A673 (cell line): ENCODE measurements around the gene RRAGB. TPM values are rescaled to one million over a fixed set of nuclear protein-coding genes. Genes with fewer than 3 reads are reported as not detected.
"Not testable (repeated sequence)": the region's sequence is repeated elsewhere in the genome, so short reads cannot be mapped to it uniquely, and the experiment has no call there.

ENCODE experiments used
- BruUV-seq: library from RNA; stranded (reverse); fragments of 400-500 nt; replicated peaks from 2 replicates; lab custom pipeline; 2021; lab: Mats Ljungman, UMichigan
- CTCF ChIA-PET: fragments of 300-600 bp; sonication (Branson Sonifier 250); formaldehyde crosslinking; loops from one replicate; lab custom pipeline; 2022; ENCODE audit warnings: antibody characterized with exemption; lab: Charles Lee
- POLR2A ChIA-PET: fragments of 300-600 bp; sonication (Branson Sonifier 250); formaldehyde crosslinking; loops from one replicate; lab custom pipeline; 2022; ENCODE audit warnings: antibody characterized with exemption; ENCODE audit not compliant: low non-redundant PET; lab: Charles Lee
- DNase-seq: peaks from one replicate; pipeline ENCODE4 v3.0.0-alpha.2; 2015; ENCODE audit warnings: low spot score
- H3K27ac ChIP-seq: fragments of 200-600 bp; sonication (generic); 2 replicates; pipeline ENCODE4 v1.5.1; 2016; ENCODE audit warnings: mixed run types, low read depth, mild to moderate bottlenecking, mixed read lengths, antibody characterized with exemption, low read length; ENCODE audit not compliant: poor library complexity, severe bottlenecking
- H3K27me3 ChIP-seq: fragments of 200-600 bp; sonication (generic); replicated peaks from 2 replicates; pipeline ENCODE4 v1.6.1; 2017; ENCODE audit warnings: mixed run types, low read depth, mild to moderate bottlenecking, mixed read lengths, antibody characterized with exemption, low read length; ENCODE audit not compliant: insufficient read depth, poor library complexity
- H3K36me3 ChIP-seq: fragments of 200-600 bp; sonication (generic); 2 replicates; pipeline ENCODE4 v1.6.1; 2016; ENCODE audit warnings: mixed run types, mild to moderate bottlenecking, mixed read lengths, antibody characterized with exemption, low read length; ENCODE audit not compliant: insufficient read depth, poor library complexity, severe bottlenecking
- H3K4me1 ChIP-seq: fragments of 200-600 bp; sonication (generic); 2 replicates; pipeline ENCODE4 v1.6.1; 2017; ENCODE audit warnings: mixed run types, mild to moderate bottlenecking, mixed read lengths, antibody characterized with exemption, low read length; ENCODE audit not compliant: insufficient read depth, poor library complexity, severe bottlenecking
- H3K4me3 ChIP-seq: fragments of 200-600 bp; sonication (generic); 2 replicates; pipeline ENCODE4 v1.5.1; 2016; ENCODE audit warnings: low read depth, mixed run types, mild to moderate bottlenecking, mixed read lengths, low read length; ENCODE audit not compliant: poor library complexity, severe bottlenecking
- H3K9me3 ChIP-seq: fragments of 200-600 bp; sonication (generic); 2 replicates; pipeline ENCODE4 v1.6.1; 2016; ENCODE audit warnings: mixed run types, low read depth, mild to moderate bottlenecking, mixed read lengths, antibody characterized with exemption, low read length; ENCODE audit not compliant: poor library complexity, severe bottlenecking
- EZH2 ChIP-seq: fragments of 200-600 bp; sonication (generic); IDR thresholded peaks from 2 replicates; pipeline ENCODE4 v1.6.1; 2017; ENCODE audit warnings: borderline replicate concordance, low read depth, mild to moderate bottlenecking, mixed read lengths, antibody characterized with exemption, low read length; ENCODE audit not compliant: poor library complexity, severe bottlenecking
- intact Hi-C: fragments of 100-400 bp; cut with micrococcal nuclease; formaldehyde crosslinking; loops from one replicate; pipeline ENCODE4 v1.10.0; 2022; ENCODE audit not compliant: unreplicated experiment
- total RNA-seq: library from RNA; stranded (reverse); gene quantifications from 2 replicates; pipeline ENCODE4 v1.2.3, GENCODE V29; 2021
- TF ChIP-seq, protein P1 (sequence below): fragments of 300-800, 200-600 bp; sonication (generic); conservative IDR thresholded peaks from 2 replicates; pipeline ENCODE4 v1.5.1; 2017; ENCODE audit warnings: low read depth, mild to moderate bottlenecking, antibody characterized with exemption, low read length, moderate library complexity, mixed read lengths

Gene RRAGB
- total RNA-seq, 1 experiment from 2014 or later, result 15.7 TPM

DNA sequence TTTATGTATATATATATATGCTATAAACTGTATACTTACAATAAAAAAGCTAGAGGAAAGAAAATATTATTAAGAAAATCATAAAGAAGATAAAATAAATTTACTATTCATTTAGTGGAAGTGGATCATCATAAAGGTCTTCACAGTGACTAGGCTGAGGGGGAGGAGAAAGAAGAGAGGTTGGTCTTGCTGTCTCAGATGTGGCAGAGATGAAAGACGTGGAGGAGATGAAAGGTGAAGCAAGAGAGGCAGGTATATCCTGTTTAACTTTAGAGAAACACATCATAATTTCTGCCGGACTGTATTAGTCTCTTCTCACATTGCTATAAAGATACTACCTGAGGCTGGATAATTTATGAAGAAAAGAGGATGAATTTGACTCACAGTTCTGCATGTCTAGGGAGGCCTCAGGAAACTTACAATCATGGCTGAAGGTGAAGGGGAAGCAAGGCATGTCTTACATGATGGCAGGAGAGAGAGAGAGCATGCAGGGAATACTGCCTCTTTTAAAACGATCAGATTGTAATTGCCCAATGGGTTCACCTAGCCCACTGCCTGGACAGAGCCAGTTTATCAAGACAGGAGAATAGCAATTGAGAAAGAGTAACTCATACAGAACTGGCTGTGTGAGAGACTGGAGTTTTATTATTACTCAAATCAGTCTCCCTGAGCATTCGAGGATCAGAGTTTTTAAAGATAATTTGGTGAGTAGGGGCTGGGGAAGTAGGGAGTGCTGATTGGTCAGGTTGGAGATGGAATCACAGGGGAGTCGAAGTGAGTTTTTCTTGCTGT lies 22.1 kb upstream of the RRAGB start:
- Histone ChIP-seq H3K4me3 (no peak overlapping the region), H3K9me3 (no peaks in the 10 kb centered on the region), H3K36me3 (no peaks in the 10 kb centered on the region), H3K4me1 (no peaks in the 10 kb centered on the region), H3K27me3 (no peaks in the 10 kb centered on the region), H3K27ac (no peak overlapping the region)
- TF ChIP-seq EZH2, result no peak
- TF ChIP-seq, protein P1, sequence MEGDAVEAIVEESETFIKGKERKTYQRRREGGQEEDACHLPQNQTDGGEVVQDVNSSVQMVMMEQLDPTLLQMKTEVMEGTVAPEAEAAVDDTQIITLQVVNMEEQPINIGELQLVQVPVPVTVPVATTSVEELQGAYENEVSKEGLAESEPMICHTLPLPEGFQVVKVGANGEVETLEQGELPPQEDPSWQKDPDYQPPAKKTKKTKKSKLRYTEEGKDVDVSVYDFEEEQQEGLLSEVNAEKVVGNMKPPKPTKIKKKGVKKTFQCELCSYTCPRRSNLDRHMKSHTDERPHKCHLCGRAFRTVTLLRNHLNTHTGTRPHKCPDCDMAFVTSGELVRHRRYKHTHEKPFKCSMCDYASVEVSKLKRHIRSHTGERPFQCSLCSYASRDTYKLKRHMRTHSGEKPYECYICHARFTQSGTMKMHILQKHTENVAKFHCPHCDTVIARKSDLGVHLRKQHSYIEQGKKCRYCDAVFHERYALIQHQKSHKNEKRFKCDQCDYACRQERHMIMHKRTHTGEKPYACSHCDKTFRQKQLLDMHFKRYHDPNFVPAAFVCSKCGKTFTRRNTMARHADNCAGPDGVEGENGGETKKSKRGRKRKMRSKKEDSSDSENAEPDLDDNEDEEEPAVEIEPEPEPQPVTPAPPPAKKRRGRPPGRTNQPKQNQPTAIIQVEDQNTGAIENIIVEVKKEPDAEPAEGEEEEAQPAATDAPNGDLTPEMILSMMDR, result no peak
- BruUV-seq, result no TSS peak
- no peak for DNase-seq
- CTCF ChIA-PET, result no interaction called here
- POLR2A ChIA-PET, result no interaction called here
- intact Hi-C loops, result no loop called here

DNA sequence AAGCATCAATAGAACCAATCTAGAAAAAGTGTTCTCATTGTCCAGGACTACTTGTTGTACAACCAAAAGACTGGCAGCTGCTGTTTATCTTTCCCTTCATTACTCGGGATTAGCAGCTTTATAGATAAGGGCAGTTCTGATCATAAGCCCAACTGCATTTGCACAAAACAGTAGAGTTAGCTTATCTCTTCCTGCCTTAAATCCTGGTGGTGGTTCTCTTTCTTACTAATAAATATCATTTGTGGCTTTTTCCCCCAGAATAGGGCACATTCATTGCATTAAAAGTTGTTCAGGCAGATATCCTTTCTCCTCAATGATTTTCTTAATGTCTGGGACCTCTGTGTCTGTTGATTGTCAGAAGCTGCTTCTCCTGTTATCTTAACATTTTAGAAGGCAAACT lies 20.2 kb upstream of the RRAGB start:
- no peaks in the 10 kb centered on the region for H3K27me3 ChIP-seq
- H3K9me3 ChIP-seq, result peaks cover 11% of the 10 kb centered on the region
- ChIA-PET POLR2A (no interaction called here), CTCF (no interaction called here)
- no peak for DNase-seq
- BruUV-seq, result no TSS peak
- TF ChIP-seq, protein P1, result no peak
- TF ChIP-seq EZH2, result no peak
- no peaks in the 10 kb centered on the region for H3K4me1 ChIP-seq
- H3K4me3 ChIP-seq, result no peak overlapping the region
- H3K27ac ChIP-seq, result no peak overlapping the region
- intact Hi-C loops, result no loop called here
- no peaks in the 10 kb centered on the region for H3K36me3 ChIP-seq

DNA sequence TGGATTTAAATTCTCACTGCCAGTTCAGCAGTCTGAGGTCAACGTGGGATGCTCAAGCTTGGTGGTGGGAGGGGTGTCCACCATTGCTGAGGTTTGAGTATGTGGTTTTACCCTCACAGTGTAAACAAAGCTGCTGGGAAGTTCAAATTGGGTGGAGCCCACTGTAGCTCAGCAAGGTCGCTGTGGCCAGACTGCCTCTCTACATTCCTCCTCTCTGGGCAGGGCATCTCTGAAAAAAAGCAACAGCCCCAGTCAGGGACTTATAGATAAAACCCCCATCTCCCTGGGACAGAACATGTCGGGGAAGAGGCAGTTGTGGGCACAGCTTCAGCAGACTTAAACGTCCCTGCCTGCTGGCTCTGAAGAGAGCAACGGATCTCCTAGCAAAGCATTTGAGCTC lies 14.9 kb upstream of the RRAGB start:
- H3K4me1 ChIP-seq, result no peaks in the 10 kb centered on the region
- intact Hi-C loops, result no loop called here
- CTCF ChIA-PET, result no interaction called here
- no peak for DNase-seq
- H3K27ac ChIP-seq, result no peak overlapping the region
- H3K9me3 ChIP-seq, result peaks cover 11% of the 10 kb centered on the region
- BruUV-seq, result no TSS peak
- TF ChIP-seq EZH2, result no peak
- TF ChIP-seq, protein P1, result no peak
- no peak overlapping the region for H3K4me3 ChIP-seq
- no peaks in the 10 kb centered on the region for H3K27me3 ChIP-seq
- POLR2A ChIA-PET, result no interaction called here
- H3K36me3 ChIP-seq, result no peaks in the 10 kb centered on the region

DNA sequence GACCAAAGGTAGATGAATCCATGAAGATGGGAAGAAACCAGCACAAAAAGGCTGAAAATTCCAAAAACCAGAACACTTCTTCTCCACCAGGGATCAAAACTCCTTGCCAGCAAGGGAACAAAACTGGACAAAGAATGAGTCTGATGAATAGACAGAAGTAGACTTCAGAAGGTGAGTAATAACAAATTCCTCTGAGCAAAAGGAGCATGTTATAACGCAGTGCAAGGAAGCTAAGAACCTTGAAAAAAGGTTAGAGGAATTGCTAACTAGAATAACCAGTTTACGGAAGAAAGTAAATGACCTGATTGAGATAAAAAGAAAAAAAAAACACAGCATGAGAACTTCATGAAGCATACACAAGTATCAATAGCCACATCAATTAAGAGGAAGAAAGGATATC lies 14.1 kb upstream of the RRAGB start:
- H3K27me3 ChIP-seq, BruUV-seq, H3K4me1 ChIP-seq, H3K4me3 ChIP-seq, CTCF ChIA-PET, intact Hi-C loops, H3K36me3 ChIP-seq, POLR2A ChIA-PET, DNase-seq, H3K27ac ChIP-seq: not testable (repeated sequence)
- H3K9me3 ChIP-seq, result peaks cover 11% of the 10 kb centered on the region

DNA sequence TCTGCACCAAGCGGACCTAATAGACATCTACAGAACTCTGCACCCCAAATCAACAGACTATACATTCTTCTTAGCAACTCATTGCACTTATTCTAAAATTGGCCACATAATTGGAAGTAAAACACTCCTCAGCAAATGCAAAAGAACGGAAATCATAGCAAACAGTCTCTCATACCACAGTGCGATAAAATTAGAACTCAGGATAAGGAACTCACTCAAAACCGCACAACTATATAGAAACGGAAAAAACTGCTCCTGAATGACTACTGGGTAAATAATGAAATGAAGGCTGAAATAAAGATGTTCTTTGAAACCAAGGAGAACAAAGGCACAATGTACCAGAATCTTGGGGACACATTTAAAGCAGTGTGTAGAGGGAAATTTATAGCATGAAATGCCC lies 12.5 kb upstream of the RRAGB start:
- H3K27ac ChIP-seq, H3K27me3 ChIP-seq, H3K4me1 ChIP-seq, POLR2A ChIA-PET, H3K4me3 ChIP-seq, BruUV-seq, H3K36me3 ChIP-seq, DNase-seq, CTCF ChIA-PET, intact Hi-C loops: not testable (repeated sequence)
- peaks cover 17% of the 10 kb centered on the region for H3K9me3 ChIP-seq
